ENCODE data around the gene MGAT3.

GRCh38 chr22:39419096-39419495, 37.7 kb upstream of the MGAT3 start:
- TF ChIP-seq CTCF (IDR thresholded peaks at IDR 0.05 in 8 of 11, conservative IDR thresholded peaks at IDR 0.05 in 3 of 11) (no peak), POLR2A (IDR thresholded peaks at IDR 0.05) (no peak)

Data from spleen (tissue), 7 donors.